NCI-H2029 (cell line): ENCODE data around the gene CBLL1.

Source experiments
- DNase-seq: peaks from one replicate; lab custom pipeline; 2025; lab: John Stamatoyannopoulos, UW

CBLL1 gene

GRCh38 chr7:107743567-107744344, at the start of gene CBLL1:
CBLL1 (plus strand) TSS chr7:107744142; CDS start chr7:107744164, 22 bp downstream.
- peak; percentile 91 for DNase-seq

GRCh38 chr7:107694386-107694785, 49.6 kb upstream of the CBLL1 start:
- DNase-seq = peak; percentile 6

GRCh38 chr7:107696330-107696946, 47.5 kb upstream of the CBLL1 start:
- DNase-seq = no peak

GRCh38 chr7:107697321-107698049, 46.5 kb upstream of the CBLL1 start:
- DNase-seq = no peak

- DNase-seq = no peak
Measured at GRCh38 chr7:107700570-107700969, 43.4 kb upstream of the CBLL1 start.

GRCh38 chr7:107701191-107701590, 42.8 kb upstream of the CBLL1 start:
- no peak for DNase-seq

- no peak for DNase-seq
Measured at GRCh38 chr7:107703219-107703618, 40.7 kb upstream of the CBLL1 start.

- no peak for DNase-seq
Measured at GRCh38 chr7:107703872-107704271, 40.1 kb upstream of the CBLL1 start.

- DNase-seq = no peak
Measured at GRCh38 chr7:107708956-107709355, 35.0 kb upstream of the CBLL1 start.

- DNase-seq = no peak
Measured at GRCh38 chr7:107711301-107711700, 32.6 kb upstream of the CBLL1 start.

GRCh38 chr7:107712025-107712424, 31.9 kb upstream of the CBLL1 start:
- DNase-seq = peak; percentile 76

- no peak for DNase-seq
Measured at GRCh38 chr7:107712896-107713295, 31.0 kb upstream of the CBLL1 start.

- no peak for DNase-seq
Measured at GRCh38 chr7:107715531-107715930, 28.4 kb upstream of the CBLL1 start.

GRCh38 chr7:107718456-107719193, 25.3 kb upstream of the CBLL1 start:
- DNase-seq = no peak

GRCh38 chr7:107721286-107721685, 22.7 kb upstream of the CBLL1 start:
- DNase-seq = no peak

- DNase-seq = no peak
Measured at GRCh38 chr7:107723255-107723654, 20.7 kb upstream of the CBLL1 start.

- peak; percentile 17 for DNase-seq
Measured at GRCh38 chr7:107725138-107725740, 18.7 kb upstream of the CBLL1 start.

GRCh38 chr7:107726356-107727130, 17.4 kb upstream of the CBLL1 start:
- DNase-seq = no peak

- DNase-seq = no peak
Measured at GRCh38 chr7:107728276-107728675, 15.7 kb upstream of the CBLL1 start.

GRCh38 chr7:107742678-107743566, 1.0 kb upstream of the CBLL1 start:
- peak; percentile 68 for DNase-seq
